T47D (cell line): ENCODE results near the gene KRT12.

Experiments
- DNase-seq, 2 experiments: peaks; one replicate each; pipeline versions ENCODE4 v3.0.0 to v3.0.0-alpha.2; 2011 to 2012; ENCODE audit warnings: low read depth in 1 of 2, low spot score in 1 of 2
- JUND ChIP-seq: IDR thresholded peaks from 2 replicates; pipeline ENCODE4 v1.6.1; 2012; ENCODE audit warnings: low read depth
- in situ Hi-C: cut with HindIII; loops from 2 replicates; pipeline ENCODE4 v1.10.0; 2016; ENCODE audit warnings: low sequenced_read_pairs, low pct_unique_long_range_greater_than_20kb

The KRT12 gene

DNA sequence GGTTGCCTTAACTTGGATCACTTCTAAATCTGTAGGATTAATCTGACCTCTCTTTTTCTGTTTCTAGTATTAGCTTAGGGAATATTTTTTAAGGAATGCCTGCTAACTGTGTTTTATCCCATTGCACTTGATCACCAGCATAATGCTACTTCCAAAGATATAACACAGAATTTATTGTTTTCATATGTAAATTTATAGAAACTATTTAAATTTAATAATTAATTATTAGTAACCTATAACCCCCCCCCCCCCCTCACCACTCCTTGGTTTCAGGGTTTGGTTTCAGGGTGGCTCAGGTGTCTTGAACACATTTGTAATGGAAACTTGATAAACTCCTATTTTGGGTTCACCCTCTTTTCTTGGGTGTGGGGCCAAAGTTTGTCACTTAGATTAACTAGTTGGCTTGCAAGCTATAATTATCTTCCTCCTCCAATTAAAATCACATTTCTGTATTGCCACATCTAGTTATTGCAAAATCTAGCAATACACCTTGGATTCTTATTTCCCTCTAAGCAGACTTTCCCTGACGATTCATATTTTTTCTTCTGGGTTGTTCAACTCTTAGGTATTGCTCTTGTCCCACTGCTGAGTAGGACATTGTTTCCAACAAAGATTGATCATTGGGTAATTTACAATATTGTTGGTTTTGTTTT, 18.3 kb downstream of the KRT12 start:
- no peak for TF ChIP-seq JUND
- DNase-seq = no peak
- in situ Hi-C loops = no loop called here

DNA sequence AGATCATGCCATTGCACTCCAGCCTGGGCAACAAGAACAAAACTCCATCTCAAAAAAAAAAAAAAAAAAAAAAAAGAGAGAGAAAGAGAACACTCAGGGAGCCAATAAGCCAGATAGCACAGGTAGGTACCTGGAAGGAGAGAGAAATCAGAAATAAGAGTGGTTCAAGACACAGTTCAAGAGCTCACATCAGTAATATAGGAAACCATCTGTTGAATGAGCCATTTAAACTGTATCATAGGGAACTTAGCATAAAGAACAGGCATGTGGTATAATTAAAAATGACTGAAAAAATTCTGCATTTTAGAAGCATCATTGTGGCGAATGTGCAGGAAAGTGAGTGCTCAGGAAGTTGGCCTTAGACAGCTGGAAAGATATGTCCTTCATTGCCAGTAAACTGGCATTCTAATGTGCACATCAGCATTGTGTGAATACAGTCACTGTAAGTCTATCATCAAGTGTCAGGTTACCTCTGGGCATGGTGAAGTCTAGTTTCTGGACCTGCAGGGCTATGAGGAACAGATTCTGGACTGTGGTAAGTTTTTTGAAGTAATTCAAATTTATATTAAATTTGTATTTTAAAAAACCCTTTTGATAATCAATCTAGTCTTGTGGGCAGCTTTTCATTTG, 20.4 kb downstream of the KRT12 start:
- in situ Hi-C loops = no loop called here
- TF ChIP-seq JUND = no peak
- no peak for DNase-seq

DNA sequence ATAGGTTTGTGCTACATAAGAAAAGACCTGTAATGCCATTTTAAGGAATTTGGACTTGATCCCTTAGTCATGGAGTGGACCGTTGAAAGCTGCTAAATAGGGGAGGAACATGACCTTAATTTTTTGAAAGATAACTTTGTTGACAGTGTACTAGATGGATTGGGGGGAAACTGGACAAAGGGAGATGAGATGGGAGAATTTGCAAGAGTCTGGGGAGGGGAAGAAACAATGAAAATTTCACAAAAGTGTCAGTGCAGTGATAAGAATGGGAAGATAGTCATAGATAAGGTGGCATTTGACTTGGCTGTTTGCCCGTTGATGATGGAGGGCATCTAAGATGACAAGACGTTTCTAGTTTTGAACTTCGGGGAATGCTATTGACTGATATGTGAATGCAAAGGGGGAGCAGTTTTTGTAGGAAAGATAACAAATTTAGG, 22.3 kb downstream of the KRT12 start:
- in situ Hi-C loops = no loop called here
- TF ChIP-seq JUND = no peak

DNA sequence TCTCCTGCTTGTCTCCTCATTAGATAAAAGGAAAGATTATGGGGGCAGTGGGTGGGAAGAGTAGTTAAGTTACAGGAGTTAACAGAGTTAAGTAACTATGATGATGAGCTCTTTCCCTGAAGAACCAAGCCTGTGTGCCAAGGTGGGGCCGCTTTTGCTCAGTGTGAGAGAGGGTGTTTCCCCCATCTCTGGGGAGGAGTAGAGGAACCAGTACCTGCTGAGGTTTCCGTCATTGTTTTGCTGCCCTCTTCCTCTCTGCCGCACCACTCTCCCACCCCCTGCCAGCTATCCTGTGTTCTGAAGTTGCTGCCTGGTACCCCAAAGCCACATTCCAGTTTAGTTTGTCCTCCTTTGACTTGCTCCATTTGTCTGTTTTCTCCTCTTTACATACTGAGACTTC, 23.8 kb downstream of the KRT12 start:
- in situ Hi-C loops = no loop called here
- DNase-seq = no peak
- no peak for TF ChIP-seq JUND

More for the DNA sequence above, 22.3 kb downstream of the KRT12 start:
- DNase-seq = no peak

DNA sequence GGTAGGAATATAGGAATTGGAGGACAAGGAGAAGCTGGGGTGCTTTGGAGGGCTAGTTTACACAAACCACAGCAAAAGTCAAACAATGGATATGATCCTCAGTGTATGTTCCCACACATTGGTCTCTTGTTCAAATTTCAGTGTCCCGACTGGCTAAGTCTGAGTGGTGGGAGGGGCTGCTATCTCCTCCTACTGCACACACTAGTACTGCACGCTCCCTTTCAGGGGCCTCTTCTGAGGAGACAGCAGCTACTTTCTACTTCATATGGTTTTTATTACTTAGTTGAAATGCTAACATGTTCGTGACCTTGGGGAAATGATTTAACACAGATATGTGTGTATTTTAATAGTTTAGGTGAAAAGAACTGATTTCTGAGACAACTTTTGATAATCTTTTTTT, 25.8 kb downstream of the KRT12 start:
- TF ChIP-seq JUND = no peak
- in situ Hi-C loops = no loop called here
- no peak for DNase-seq

DNA sequence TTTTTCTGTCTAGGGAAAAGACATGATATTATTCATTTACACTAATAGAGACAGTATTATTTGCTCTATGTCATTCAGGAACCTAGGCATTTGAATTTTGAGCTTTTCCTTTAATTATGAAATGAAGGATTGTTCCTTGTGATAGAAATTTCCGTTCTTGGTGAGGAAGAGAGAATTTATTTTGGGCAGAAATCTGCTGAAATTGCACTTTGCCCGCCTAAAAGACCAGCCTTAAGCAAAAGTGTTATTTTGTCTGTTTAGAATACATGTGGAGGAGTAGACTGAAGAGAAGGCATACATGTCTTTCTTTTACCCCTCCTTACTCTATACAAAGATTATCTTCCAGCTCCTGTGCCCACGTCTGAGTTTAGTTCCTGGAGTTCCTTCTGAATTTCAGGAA, 27.8 kb downstream of the KRT12 start:
- no peak for DNase-seq
- TF ChIP-seq JUND = no peak
- in situ Hi-C loops = no loop called here

DNA sequence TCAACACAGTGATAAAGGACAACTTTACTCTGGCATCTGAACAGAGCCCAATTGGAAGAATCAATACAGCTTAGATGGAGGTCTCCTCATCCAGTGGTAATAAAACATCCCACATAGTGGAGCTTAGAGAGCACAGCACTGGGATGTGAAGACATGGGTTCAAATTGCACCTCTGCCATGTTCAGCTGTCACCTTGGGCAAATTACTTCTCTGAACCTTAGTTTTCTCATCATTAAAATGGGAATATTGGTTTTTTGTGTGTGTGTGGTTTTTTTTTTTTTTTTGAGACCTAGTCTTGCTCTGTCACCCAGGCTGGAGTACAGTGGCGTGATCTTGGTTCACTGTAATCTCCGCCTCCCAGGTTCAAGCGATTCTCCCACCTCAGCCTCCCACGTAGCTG, 31.0 kb downstream of the KRT12 start:
- DNase-seq = no peak
- in situ Hi-C loops = no loop called here
- no peak for TF ChIP-seq JUND

DNA sequence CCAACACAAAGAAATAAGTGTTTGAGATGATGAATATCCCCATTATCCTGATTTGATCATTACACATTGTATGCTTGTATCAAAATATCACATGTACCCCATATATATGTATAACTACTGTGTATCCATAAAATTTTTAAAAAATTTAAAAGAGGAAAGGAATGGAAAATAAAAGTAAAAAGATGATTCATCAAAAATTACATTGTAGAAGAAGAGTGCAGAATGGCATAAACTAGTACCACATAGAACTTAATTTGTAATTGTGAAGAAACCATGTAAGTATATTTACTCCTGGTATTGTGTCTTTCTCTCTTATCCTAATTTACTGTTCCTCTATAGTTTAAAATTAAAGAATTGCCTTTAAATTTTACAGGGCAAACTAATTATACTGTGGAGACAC, 33.1 kb downstream of the KRT12 start:
- TF ChIP-seq JUND = no peak
- DNase-seq = no peak
- in situ Hi-C loops = no loop called here

DNA sequence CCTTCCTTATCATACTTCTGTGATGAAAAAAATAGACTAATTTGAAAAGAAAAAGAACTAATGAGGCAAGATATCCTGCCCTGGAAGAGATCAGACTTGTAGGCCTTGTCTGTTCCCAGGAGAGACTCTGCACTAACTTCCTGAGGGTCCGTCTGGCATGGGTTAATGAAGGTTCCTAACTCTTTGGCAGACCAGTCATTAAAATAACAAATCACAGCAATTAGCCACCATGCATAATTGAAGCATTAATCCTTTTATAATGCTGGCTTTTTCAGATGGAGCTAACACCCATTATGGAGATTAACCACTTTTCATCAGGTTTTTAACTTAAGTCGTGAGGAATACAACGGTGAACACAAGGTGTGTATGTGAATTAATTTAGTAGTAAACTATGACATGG, 34.2 kb downstream of the KRT12 start:
- in situ Hi-C loops = no loop called here
- no peak for DNase-seq
- TF ChIP-seq JUND = no peak

DNA sequence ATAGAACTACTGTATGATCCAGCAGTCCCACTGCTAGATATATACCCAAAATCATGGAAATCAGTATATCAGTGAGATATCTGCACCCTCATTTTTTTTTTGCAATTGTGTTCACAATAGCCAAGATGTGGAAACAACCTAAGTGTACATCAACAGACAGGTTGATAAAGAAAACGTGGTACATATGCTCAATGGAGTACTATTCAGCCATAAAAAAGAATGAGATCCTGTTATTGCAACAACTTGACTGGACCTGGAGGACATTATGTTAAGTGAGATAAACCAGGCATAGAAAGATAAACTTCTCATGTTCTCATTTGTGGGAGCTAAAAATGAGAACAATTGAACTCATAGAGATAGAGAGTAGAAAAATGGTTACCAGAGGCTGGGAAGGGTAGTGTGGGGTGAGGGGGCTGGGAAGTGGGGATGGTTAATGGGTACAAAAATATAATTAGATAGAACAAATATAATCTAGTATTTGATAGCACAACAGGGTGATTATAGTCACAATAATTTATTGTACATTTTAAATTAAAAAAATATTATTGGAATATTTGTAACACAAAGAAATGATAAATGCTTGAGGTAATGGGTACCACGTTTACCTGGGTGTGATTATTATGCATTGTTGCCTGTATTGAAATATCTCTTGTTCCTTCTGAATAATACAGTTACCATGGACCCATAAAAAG, 36.8 kb downstream of the KRT12 start:
- in situ Hi-C loops = no loop called here
- DNase-seq = no peak
- TF ChIP-seq JUND = no peak

DNA sequence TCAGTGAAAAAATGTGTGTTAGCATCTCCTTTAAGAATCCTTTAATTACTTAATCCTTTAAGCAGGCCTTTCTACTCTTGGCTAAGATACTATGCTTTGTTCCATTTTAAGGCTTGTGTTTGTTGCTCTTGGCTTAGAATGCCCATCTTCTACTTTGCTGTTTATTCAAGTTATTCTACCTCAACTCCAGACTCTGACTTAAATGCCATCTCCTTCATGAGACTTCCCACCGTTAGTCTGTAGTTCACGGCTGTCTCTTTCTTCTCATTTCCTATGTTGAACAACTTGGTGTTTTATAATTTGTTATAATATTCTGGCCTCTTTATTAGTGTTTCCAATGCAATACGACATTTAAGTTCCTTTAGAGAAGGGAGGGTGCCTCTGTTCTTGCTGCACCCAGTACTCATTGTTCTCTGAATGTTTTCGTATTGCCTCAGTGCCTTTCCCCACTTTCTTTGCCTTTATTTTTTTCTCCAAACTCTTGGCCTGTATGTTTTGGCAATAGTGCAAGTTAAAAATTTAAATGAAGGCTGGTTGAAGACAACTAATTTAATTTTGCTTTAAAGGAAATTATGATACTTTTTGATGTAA, 38.5 kb downstream of the KRT12 start:
- DNase-seq = no peak
- in situ Hi-C loops = no loop called here
- TF ChIP-seq JUND = no peak

DNA sequence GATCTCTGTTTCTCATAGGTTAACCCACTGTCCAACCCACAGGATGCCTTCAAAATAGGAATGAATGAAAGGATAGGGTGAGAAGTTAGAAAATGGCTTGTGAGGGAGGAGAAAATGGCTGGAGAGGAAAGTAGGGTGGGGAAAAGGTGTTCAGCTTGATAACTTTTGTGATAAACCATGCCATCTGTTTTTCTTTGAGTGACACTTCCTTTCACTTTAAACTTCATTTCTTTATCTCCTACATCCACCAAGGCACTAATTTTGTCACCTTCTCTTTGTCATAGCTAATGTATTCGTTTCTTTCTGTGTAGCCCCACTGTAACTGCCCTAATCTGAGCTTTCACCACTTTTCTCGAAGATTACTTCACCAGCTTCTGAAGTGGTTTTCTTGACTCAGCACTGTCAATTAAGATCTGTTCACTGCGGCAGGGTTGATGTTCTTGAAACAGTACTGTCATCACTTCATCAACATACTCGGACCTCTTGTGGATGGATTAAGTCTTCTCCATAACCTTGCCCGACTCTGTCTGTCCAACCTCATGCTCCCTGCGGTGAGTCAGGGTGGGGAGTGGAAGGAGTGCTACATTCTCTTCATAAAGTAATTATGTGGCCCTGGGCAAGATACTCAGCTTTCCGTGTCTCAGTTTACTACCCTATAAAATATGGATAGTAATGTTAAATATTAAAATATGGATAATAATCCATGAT, 39.1 kb downstream of the KRT12 start:
- DNase-seq = no peak
- no peak for TF ChIP-seq JUND
- in situ Hi-C loops = no loop called here
